Stimulated activated CD8-positive, alpha-beta memory T cell treated with anti-CD3 and anti-CD28 coated beads, Interleukin-4, amount 100 ng/mL, for 24 hours (primary cell): ENCODE measurements around the gene SLC39A12.
"Not testable (repeated sequence)": the region's sequence is repeated elsewhere in the genome, so short reads cannot be mapped to it uniquely, and the experiment has no call there.

ENCODE experiments used
- DNase-seq: peaks from one replicate; pipeline ENCODE4 v3.0.0-alpha.2; 2020; ENCODE audit warnings: low read depth

The SLC39A12 gene

DNA sequence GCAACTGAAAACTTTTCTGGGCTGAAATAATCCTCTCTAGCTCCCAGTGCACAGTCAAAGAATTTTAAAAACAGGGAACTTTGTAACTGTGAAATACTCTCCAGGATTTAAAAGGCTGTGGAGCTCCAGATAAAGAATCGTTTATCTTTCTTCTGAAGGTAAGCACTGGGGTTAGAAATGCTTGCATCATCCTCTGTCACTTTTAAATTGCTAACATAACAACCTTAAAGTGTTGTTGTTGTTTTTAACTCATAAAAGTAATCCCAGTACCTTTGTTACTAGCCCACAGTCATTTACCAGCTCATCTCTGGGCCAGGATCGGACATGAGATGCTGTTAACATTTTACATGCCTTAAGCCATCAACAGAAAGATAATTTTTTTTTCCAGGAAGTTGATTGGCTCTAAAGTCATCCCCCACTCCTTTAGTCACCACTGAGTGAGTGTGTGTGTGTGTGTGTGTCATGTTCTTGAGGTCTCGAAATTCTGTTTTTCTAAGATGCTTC is at the start of gene SLC39A12:
TSS of gene SLC39A12 (plus strand) at position 51 of the 504 bp plus-strand sequence. CDS start 1,359 bp downstream, outside the sequence.
- DNase-seq = no peak

GRCh38 chr10:17904564-17904963 is 47.2 kb upstream of the SLC39A12 start:
- no peak for DNase-seq

DNA sequence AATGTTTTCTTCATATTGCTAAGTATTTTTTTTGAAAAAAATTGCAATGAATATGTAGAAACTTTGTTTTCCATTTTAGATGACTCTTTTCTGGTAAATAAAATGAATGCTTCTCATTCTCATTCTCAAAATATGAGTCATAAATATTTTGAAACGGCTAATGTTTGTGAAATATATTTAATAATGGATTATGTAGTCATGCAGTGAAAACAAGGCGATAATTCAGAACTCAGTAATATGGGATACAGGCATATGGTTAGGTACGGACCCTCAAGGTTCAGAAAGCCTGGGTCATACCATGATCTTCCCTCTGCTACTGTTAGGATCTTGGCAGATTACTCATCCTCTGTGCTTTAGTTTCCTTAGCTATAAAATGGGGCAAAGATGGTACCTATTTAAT is 46.2 kb upstream of the SLC39A12 start:
- no peak for DNase-seq

DNA sequence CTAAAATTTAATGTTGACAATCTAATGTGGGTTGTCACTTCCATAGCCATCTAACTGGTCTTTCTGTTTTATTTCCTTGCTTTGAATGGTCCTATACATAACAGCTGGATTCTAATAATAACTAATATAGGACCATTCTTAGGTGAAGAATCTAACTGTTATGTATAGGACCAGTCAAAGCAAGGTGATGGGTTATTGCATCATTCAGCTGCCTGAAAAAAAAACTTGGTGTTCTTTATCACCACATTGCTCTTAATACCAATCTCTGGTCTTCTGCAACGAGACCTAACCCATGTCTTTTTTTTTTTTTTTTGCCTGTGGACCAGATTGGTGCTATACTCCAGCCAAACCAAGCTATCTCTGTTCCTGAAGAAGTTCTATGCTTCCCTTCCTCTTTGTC is 45.7 kb upstream of the SLC39A12 start:
- DNase-seq = no peak

DNA sequence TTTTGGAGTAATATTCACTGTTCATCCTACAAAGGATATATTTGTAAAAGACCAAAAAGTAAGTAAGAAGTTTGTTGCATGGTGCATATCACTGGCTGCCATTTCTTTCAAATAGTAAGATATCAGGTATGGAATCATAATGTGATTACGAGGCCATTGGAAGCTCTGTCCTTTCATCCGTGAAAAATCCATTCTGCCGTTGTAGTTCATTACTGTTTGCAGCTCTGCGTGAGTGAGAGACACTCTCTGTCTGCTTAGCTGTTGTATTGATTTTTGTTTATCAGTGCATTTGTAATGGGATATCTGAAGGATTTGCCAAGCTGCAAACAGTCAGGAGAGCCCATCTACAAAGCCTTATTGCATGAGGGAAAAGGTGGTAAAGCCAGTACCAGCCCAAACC is 44.1 kb upstream of the SLC39A12 start:
- DNase-seq = no peak

DNA sequence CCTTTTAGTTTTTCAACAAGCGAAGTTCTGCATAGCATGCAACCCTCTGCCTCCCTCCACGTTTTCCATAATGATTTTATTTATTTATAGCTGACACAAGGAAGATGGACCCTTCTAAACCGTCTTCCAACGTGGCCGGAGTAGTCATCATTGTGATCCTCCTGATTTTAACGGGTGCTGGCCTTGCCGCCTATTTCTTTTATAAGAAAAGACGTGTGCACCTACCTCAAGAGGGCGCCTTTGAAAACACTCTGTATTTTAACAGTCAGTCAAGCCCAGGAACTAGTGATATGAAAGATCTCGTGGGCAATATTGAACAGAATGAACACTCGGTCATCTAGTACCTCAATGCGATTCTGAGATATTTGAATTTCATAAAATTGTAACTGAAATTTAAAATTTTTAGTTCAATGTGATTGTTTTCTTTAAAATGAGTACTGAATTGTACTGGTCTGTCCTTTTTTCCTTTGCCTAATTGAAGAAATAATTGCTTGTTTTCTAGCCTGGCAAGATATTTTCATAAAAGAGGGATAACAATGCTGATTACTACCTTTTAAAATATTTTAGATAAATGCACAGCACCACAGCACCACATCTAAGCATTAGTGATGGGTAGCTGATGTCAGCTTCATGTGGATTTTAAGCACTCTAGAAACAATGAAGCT is 41.5 kb upstream of the SLC39A12 start:
- no peak for DNase-seq

GRCh38 chr10:17912754-17913153 is 39.0 kb upstream of the SLC39A12 start:
- no peak for DNase-seq

GRCh38 chr10:17913604-17914003 is 38.1 kb upstream of the SLC39A12 start:
- DNase-seq = no peak

- no peak for DNase-seq
These were observed 37.3 kb upstream of the SLC39A12 start for GRCh38 chr10:17914169-17915045.

- DNase-seq = no peak
These were observed 36.5 kb upstream of the SLC39A12 start for GRCh38 chr10:17915181-17915580.

GRCh38 chr10:17918187-17918903 is 33.4 kb upstream of the SLC39A12 start:
- DNase-seq = no peak

GRCh38 chr10:17921378-17921777 is 30.3 kb upstream of the SLC39A12 start:
- no peak for DNase-seq

- no peak for DNase-seq
These were observed 28.0 kb upstream of the SLC39A12 start for GRCh38 chr10:17923728-17924127.

DNA sequence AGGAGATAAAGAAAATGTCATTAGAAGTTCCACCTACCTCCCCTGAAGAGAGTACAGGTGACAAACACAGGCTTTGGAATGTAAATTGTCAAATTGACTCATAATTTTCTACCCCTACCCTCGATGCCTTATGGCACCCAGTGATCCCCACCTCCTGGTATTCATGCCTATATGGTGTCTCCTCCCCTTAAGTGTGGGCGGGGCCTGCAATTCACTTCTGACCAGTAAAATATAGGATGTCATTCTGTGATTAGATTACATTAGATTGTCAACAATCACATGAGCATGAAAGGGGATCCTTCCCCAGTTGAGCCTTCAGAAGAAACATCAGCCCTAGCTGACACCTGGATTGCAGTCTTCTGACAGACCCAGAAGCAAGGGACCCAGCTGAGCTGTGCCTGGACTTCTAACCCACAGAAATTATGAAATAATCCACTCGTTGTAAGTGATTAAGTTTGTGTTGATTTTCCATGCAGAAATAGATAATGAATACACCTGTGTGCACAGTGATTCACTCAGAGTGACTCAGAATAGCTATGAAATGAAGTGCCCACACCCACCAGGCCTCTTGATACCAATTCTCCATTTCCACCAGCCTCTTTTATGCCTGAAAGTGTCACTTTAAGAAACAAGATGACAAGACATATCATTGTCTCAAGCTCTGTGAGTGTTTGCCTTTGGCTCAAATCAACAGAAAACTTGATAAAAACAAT is 8.5 kb upstream of the SLC39A12 start:
- DNase-seq = no peak

DNA sequence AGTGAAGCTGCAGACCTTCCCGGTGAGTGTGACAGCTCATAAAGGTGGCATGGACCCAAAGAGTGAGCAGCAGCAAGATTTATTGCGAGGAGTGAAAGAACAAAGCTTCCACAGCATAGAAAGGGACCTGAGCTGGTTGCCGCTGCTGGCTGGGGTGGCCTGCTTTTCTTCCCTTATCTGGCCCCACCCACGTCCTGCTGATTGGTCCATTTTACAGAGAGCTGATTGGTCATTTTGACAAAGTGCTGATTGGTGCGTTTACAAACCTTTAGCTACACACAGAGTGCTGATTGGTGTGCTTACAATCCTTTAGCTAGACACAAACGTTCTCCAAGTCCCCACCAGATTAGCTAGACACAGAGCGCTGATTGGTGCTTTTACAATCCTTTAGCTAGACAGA is 1.4 kb upstream of the SLC39A12 start:
- not testable (repeated sequence) for DNase-seq

- DNase-seq = no peak
These were observed 992 bp upstream of the SLC39A12 start for GRCh38 chr10:17950726-17951125.

DNA sequence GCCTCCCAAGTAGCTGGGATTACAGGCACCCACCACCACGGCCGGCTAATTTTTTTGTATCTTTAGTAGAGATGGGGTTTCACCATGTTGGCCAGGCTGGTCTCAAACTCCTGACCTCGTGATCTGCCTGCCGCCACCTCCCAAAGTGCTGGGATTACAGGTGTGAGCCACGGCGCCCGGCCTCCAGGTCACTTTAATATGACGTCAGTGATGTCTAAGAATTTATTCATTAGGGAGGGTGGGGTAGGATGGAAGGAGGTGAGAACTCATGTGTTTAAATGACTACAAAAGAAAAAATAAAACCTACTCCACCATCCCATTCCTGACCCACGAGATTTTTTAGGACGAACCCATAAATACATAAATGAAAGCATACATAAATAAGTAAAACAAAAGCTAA is 2.7 kb downstream of the SLC39A12 start:
- DNase-seq = not testable (repeated sequence)

DNA sequence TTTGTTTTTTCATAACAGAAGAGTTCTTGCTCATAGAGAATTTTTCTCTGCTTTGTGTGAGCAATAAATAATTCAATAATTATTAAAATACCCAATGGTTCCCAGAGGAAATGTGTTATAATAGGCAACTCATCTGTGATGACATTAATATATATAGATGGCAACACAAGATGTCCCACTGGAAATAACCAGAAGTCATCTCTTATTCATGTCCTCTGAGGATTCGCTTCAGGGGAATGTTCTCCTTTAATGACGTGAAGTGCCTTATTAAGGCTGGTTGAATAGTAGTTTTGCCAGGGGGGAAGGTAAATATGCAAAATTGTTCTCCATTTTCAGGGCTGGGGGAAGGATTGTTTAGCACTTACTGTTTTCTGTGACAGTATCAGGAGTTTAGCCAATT is 3.1 kb downstream of the SLC39A12 start:
- DNase-seq = no peak

GRCh38 chr10:17958049-17958448 is 6.3 kb downstream of the SLC39A12 start:
- no peak for DNase-seq

- DNase-seq = no peak
These were observed 8.2 kb downstream of the SLC39A12 start for GRCh38 chr10:17959870-17960269.

DNA sequence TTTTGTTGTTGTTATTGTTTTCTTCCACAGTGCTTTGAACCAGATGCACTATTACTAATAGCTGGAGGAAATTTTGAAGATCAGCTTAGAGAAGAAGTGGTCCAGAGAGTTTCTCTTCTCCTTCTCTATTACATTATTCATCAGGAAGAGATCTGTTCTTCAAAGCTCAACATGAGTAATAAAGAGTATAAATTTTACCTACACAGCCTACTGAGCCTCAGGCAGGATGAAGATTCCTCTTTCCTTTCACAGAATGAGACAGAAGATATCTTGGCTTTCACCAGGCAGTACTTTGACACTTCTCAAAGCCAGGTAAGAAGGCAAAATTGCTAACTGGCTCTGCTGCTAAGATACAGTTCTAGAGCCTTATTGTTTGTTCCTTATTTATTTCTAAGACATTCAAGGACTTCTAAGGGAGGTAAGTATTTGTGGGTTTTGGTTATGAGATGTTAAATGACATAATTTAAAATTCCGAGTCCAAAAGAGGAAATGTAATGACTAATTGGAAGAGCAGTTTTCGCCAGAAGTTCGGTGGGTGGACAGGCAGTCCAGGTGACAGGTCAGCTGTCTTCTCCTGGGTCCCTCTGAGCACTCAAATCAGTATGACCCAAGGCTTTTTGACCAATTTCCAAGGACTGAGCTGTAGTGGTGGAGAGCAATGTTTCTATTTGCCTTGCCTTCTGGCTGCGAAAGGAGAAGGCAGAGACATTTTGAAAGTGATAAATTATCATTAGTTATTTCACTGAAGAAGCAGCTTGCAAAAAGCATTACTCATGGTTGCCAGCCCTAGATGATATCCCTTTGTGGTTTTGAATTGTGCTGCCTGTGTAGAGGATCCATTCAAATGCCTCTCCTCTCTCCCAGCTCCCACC is 10.1 kb downstream of the SLC39A12 start:
- DNase-seq = no peak
